Neural cell (in vitro differentiated cells): ENCODE results near the gene ARHGDIG. TPM values are rescaled to one million over a fixed set of nuclear protein-coding genes. Genes with fewer than 3 reads are reported as not detected.

Source experiments
- H2AFZ ChIP-seq: fragments of 200-600, 300-800 bp; sonication (generic), shearing (Covaris generic); 2 replicates; pipeline ENCODE4 v1.6.0; 2014; ENCODE audit warnings: low read depth, mild to moderate bottlenecking, antibody characterized with exemption, low read length, moderate library complexity
- H3F3A ChIP-seq: fragments of 200-600 bp; shearing (Covaris generic); 2 replicates; pipeline ENCODE4 v1.6.1; 2016; ENCODE audit warnings: mild to moderate bottlenecking, moderate library complexity, mixed read lengths, antibody characterized with exemption, low read length; ENCODE audit not compliant: insufficient read depth, poor library complexity, severe bottlenecking
- H3K27ac ChIP-seq: fragments of 200-600, 300-800 bp; sonication (generic), shearing (Covaris generic); 2 replicates; pipeline ENCODE4 v1.5.1; 2014; ENCODE audit warnings: mild to moderate bottlenecking, low read length, moderate library complexity
- H3K27me3 ChIP-seq: fragments of 300-800, 200-600 bp; sonication (generic), shearing (Covaris generic); 2 replicates; pipeline ENCODE4 v1.6.0; 2014; ENCODE audit warnings: mild to moderate bottlenecking, low read depth, low read length, moderate library complexity; ENCODE audit not compliant: insufficient read depth
- H3K36me3 ChIP-seq: fragments of 300-800, 200-600 bp; sonication (generic), shearing (Covaris generic); 2 replicates; pipeline ENCODE4 v1.5.1; 2014; ENCODE audit warnings: mild to moderate bottlenecking, antibody characterized with exemption, low read length, moderate library complexity; ENCODE audit not compliant: insufficient read depth
- H3K4me2 ChIP-seq: fragments of 300-800, 200-600 bp; sonication (generic), shearing (Covaris generic); 2 replicates; pipeline ENCODE4 v1.6.0; 2014; ENCODE audit warnings: mild to moderate bottlenecking, low read length
- H3K4me3 ChIP-seq: fragments of 300-800, 200-600 bp; sonication (generic), shearing (Covaris generic); 2 replicates; pipeline ENCODE4 v1.5.1; 2014; ENCODE audit warnings: mild to moderate bottlenecking, low read length, moderate library complexity
- H3K79me2 ChIP-seq: fragments of 200-600 bp; shearing (Covaris generic); replicated peaks from 2 replicates; pipeline ENCODE4 v1.6.0; 2014; ENCODE audit warnings: mild to moderate bottlenecking, low read length, moderate library complexity; ENCODE audit not compliant: insufficient read depth
- H3K9ac ChIP-seq: fragments of 300-800, 200-600 bp; sonication (generic), shearing (Covaris generic); 2 replicates; pipeline ENCODE4 v1.6.1; 2016; ENCODE audit warnings: mild to moderate bottlenecking, low read length, mixed read lengths
- H3K9me2 ChIP-seq: fragments of 200-600 bp; shearing (Covaris generic); 2 replicates; pipeline ENCODE4 v1.6.1; 2016; ENCODE audit warnings: mild to moderate bottlenecking, low read length, mixed read lengths; ENCODE audit not compliant: insufficient read depth
- H3K9me3 ChIP-seq: fragments of 200-600, 300-800 bp; sonication (generic), shearing (Covaris generic); 2 replicates; pipeline ENCODE4 v1.6.1; 2016; ENCODE audit warnings: mild to moderate bottlenecking, mixed run types, low read length, moderate library complexity, mixed read lengths
- H4K20me1 ChIP-seq: fragments of 200-600 bp; shearing (Covaris generic); 2 replicates; pipeline ENCODE4 v1.6.1; 2016; ENCODE audit warnings: mild to moderate bottlenecking, mixed run types; ENCODE audit not compliant: insufficient read depth
- EP300 ChIP-seq: fragments of 450-650 bp; conservative IDR thresholded peaks from 2 replicates; pipeline ENCODE4 v1.6.1; 2014; ENCODE audit warnings: antibody characterized with exemption, mild to moderate bottlenecking, moderate library complexity; ENCODE audit not compliant: poor library complexity, severe bottlenecking
- EZH2 ChIP-seq: fragments of 200-600, 300-800 bp; shearing (Covaris generic), sonication (generic); IDR thresholded peaks from 2 replicates; pipeline ENCODE4 v1.6.1; 2014; ENCODE audit warnings: antibody characterized with exemption, low read length, borderline replicate concordance, mild to moderate bottlenecking; ENCODE audit not compliant: insufficient read depth, poor library complexity, severe bottlenecking
- MXI1 ChIP-seq: fragments of 450-650 bp; conservative IDR thresholded peaks from 2 replicates; pipeline ENCODE4 v1.6.1; 2014; ENCODE audit warnings: antibody characterized with exemption, mild to moderate bottlenecking; ENCODE audit not compliant: poor library complexity, severe bottlenecking
- POLR2AphosphoS5 ChIP-seq: IDR thresholded peaks from 2 replicates; pipeline ENCODE4 v1.6.1; 2012
- RAD21 ChIP-seq: fragments of 450-650 bp; conservative IDR thresholded peaks from 2 replicates; pipeline ENCODE4 v1.6.1; 2014; ENCODE audit warnings: antibody characterized with exemption, mild to moderate bottlenecking, moderate library complexity
- SMC3 ChIP-seq: fragments of 450-650 bp; conservative IDR thresholded peaks from 2 replicates; pipeline ENCODE4 v1.6.1; 2014; ENCODE audit warnings: antibody characterized with exemption, mild to moderate bottlenecking, moderate library complexity; ENCODE audit not compliant: poor library complexity
- TAF1 ChIP-seq: IDR thresholded peaks from 2 replicates; pipeline ENCODE4 v1.6.1; 2012; ENCODE audit warnings: low read depth
- polyA plus RNA-seq: library from polyadenylated mRNA; depleted of rRNA; stranded (reverse); fragments of >200 nt; gene quantifications from 2 replicates; pipeline ENCODE4 v1.2.3, GENCODE V29; 2014
- TF ChIP-seq, protein P1 (sequence below): fragments of 450-650 bp; IDR thresholded peaks from 2 replicates; pipeline ENCODE4 v1.5.1; 2014; ENCODE audit warnings: antibody characterized with exemption, mild to moderate bottlenecking, moderate library complexity; ENCODE audit not compliant: poor library complexity, severe bottlenecking
- TF ChIP-seq, protein P2 (sequence below): IDR thresholded peaks from 2 replicates; pipeline ENCODE4 v1.6.1; 2012; ENCODE audit warnings: borderline replicate concordance

The ARHGDIG gene
- polyA plus RNA-seq, 1 donor from 2014 or later, result 176 TPM

DNA sequence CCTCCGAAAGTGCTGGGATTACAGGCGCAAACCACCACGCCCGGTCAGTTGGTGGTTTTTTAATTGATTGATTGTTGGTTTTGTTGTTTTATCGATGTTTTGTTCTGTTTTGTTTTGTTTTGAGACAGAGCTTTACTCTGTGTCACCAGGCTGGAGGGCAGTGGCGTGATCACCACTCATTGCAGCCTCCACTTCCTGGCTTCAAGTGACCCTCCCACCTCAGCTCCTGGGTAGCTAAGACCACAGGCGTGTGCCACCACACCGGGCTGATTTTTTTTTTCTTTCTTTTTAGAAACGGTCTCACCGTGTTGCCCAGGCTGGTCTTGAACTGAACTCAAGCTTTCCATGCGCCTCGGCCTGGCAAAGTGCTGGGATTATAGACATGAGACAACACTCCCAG, 33.4 kb upstream of the ARHGDIG start:
- Histone ChIP-seq H3K9ac (no peak overlapping the region), H3K9me2 (no peaks in the 10 kb centered on the region), H3K4me3 (no peak overlapping the region), H3K9me3 (no peaks in the 10 kb centered on the region), H3K27ac (no peak overlapping the region), H3F3A (no peaks in the 10 kb centered on the region), H3K36me3 (no peaks in the 10 kb centered on the region), H3K79me2 (peaks cover 6% of the 10 kb centered on the region), H3K27me3 (no peaks in the 10 kb centered on the region), H4K20me1 (no peaks in the 10 kb centered on the region), H2AFZ (no peak overlapping the region), H3K4me2 (no peak overlapping the region)
- TF ChIP-seq RAD21 (no peak), MXI1 (no peak), TAF1 (no peak), EZH2 (no peak)

DNA sequence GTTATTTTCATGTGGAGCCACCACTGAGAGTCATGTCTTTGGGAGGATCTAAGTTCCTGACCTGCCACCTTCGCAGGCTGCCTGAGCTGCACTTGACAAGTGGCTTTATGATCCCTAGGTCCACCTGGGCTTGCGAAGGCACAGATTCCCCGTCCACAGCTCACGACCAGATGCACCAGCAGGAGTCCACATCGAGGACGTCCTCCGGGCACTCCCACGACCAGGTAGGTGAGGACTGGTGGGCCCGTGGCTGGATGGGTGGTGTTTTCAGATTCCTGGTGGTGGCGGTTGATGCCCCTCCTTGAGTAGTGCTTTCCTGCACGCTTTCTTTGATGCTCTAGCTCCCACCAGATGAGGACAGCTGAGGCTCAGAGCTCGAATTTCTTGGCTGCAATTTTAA, 31.0 kb upstream of the ARHGDIG start:
- Histone ChIP-seq H3K27me3 (no peaks in the 10 kb centered on the region), H3K4me3 (no peak overlapping the region), H2AFZ (no peak overlapping the region), H3K79me2 (no peaks in the 10 kb centered on the region), H3K9me2 (no peaks in the 10 kb centered on the region), H3K36me3 (no peaks in the 10 kb centered on the region), H3K9me3 (no peaks in the 10 kb centered on the region), H3K27ac (no peak overlapping the region), H3F3A (no peaks in the 10 kb centered on the region), H3K9ac (no peak overlapping the region), H4K20me1 (no peaks in the 10 kb centered on the region), H3K4me2 (no peak overlapping the region)
- TF ChIP-seq SMC3 (no peak), RAD21 (no peak), TAF1 (no peak), POLR2AphosphoS5 (no peak), EP300 (no peak), MXI1 (no peak)
- TF ChIP-seq, protein P1, sequence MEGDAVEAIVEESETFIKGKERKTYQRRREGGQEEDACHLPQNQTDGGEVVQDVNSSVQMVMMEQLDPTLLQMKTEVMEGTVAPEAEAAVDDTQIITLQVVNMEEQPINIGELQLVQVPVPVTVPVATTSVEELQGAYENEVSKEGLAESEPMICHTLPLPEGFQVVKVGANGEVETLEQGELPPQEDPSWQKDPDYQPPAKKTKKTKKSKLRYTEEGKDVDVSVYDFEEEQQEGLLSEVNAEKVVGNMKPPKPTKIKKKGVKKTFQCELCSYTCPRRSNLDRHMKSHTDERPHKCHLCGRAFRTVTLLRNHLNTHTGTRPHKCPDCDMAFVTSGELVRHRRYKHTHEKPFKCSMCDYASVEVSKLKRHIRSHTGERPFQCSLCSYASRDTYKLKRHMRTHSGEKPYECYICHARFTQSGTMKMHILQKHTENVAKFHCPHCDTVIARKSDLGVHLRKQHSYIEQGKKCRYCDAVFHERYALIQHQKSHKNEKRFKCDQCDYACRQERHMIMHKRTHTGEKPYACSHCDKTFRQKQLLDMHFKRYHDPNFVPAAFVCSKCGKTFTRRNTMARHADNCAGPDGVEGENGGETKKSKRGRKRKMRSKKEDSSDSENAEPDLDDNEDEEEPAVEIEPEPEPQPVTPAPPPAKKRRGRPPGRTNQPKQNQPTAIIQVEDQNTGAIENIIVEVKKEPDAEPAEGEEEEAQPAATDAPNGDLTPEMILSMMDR, result no peak
- TF ChIP-seq, protein P2, sequence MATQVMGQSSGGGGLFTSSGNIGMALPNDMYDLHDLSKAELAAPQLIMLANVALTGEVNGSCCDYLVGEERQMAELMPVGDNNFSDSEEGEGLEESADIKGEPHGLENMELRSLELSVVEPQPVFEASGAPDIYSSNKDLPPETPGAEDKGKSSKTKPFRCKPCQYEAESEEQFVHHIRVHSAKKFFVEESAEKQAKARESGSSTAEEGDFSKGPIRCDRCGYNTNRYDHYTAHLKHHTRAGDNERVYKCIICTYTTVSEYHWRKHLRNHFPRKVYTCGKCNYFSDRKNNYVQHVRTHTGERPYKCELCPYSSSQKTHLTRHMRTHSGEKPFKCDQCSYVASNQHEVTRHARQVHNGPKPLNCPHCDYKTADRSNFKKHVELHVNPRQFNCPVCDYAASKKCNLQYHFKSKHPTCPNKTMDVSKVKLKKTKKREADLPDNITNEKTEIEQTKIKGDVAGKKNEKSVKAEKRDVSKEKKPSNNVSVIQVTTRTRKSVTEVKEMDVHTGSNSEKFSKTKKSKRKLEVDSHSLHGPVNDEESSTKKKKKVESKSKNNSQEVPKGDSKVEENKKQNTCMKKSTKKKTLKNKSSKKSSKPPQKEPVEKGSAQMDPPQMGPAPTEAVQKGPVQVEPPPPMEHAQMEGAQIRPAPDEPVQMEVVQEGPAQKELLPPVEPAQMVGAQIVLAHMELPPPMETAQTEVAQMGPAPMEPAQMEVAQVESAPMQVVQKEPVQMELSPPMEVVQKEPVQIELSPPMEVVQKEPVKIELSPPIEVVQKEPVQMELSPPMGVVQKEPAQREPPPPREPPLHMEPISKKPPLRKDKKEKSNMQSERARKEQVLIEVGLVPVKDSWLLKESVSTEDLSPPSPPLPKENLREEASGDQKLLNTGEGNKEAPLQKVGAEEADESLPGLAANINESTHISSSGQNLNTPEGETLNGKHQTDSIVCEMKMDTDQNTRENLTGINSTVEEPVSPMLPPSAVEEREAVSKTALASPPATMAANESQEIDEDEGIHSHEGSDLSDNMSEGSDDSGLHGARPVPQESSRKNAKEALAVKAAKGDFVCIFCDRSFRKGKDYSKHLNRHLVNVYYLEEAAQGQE, result no peak
